OCI-M1 (cell line): Measurements from ENCODE around the gene AGT.
"Not testable (repeated sequence)": the region's sequence is repeated elsewhere in the genome, so short reads cannot be mapped to it uniquely, and the experiment has no call there.

Source experiments
- DNase-seq: peaks from one replicate; lab custom pipeline; 2025; lab: John Stamatoyannopoulos, UW

Gene AGT

GRCh38 chr1:230707732-230708630 is 5.9 kb downstream of the AGT start:
- DNase-seq: no peak

GRCh38 chr1:230706887-230707731 is 6.8 kb downstream of the AGT start:
- no peak for DNase-seq

- DNase-seq: no peak
These were observed 7.8 kb downstream of the AGT start for GRCh38 chr1:230706020-230706699.

GRCh38 chr1:230705289-230706019 is 8.5 kb downstream of the AGT start:
- no peak for DNase-seq

GRCh38 chr1:230704830-230705229 is 9.1 kb downstream of the AGT start:
- DNase-seq: no peak

- no peak for DNase-seq
These were observed 10.1 kb downstream of the AGT start for GRCh38 chr1:230703679-230704385.

- DNase-seq: no peak
These were observed 10.8 kb downstream of the AGT start for GRCh38 chr1:230702934-230703678.

GRCh38 chr1:230701895-230702768 is 11.8 kb downstream of the AGT start:
- DNase-seq: no peak

- DNase-seq: no peak
These were observed 12.5 kb downstream of the AGT start for GRCh38 chr1:230701434-230701833.

GRCh38 chr1:230700132-230700531 is 13.8 kb downstream of the AGT start:
- no peak for DNase-seq

- no peak for DNase-seq
These were observed 14.2 kb downstream of the AGT start for GRCh38 chr1:230699716-230700115.

GRCh38 chr1:230698964-230699363 is 15.0 kb downstream of the AGT start:
- DNase-seq: not testable (repeated sequence)

- no peak for DNase-seq
These were observed 15.8 kb downstream of the AGT start for GRCh38 chr1:230698130-230698529.

- DNase-seq: no peak
These were observed 17.0 kb downstream of the AGT start for GRCh38 chr1:230696722-230697437.

GRCh38 chr1:230696218-230696617 is 17.7 kb downstream of the AGT start:
- no peak for DNase-seq

GRCh38 chr1:230694991-230695390 is 18.9 kb downstream of the AGT start:
- no peak for DNase-seq

- DNase-seq: no peak
These were observed 19.5 kb downstream of the AGT start for GRCh38 chr1:230694464-230694863.

GRCh38 chr1:230693777-230694176 is 20.1 kb downstream of the AGT start:
- DNase-seq: no peak

GRCh38 chr1:230693221-230693620 is 20.7 kb downstream of the AGT start:
- DNase-seq: no peak
